Activated CD4-positive, CD25-positive, alpha-beta regulatory T cell treated with anti-CD3 and anti-CD28 coated beads, Interleukin-2, amount 50 U/mL, for 16 hours (primary cell): ENCODE data around the gene SNRNP25.

ENCODE experiments used
- DNase-seq: peaks from one replicate; pipeline ENCODE4 v3.0.0-alpha.2; 2020; ENCODE audit warnings: low read depth, low spot score

Gene SNRNP25

GRCh38 chr16:77273-77806, 23.7 kb downstream of the SNRNP25 start:
- DNase-seq, result no peak

GRCh38 chr16:77807-78443, 24.3 kb downstream of the SNRNP25 start, which contains the start of gene MPG:
TSS of gene MPG (plus strand) at chr16:78225. CDS start at chr16:78310, 85 bp downstream.
- peak; percentile 65 for DNase-seq

GRCh38 chr16:78444-79150, 25.0 kb downstream of the SNRNP25 start:
- no peak for DNase-seq

GRCh38 chr16:79151-80054, 25.8 kb downstream of the SNRNP25 start:
- no peak for DNase-seq

- DNase-seq, result no peak
These were observed 29.5 kb downstream of the SNRNP25 start for GRCh38 chr16:83060-83603.

GRCh38 chr16:83781-84615, 30.4 kb downstream of the SNRNP25 start:
- DNase-seq, result no peak

GRCh38 chr16:84718-85406, 31.2 kb downstream of the SNRNP25 start:
- DNase-seq, result no peak

- DNase-seq, result no peak
These were observed 31.8 kb downstream of the SNRNP25 start for GRCh38 chr16:85407-85782.

- no peak for DNase-seq
These were observed 32.2 kb downstream of the SNRNP25 start for GRCh38 chr16:85865-86264.

GRCh38 chr16:86483-86952, 32.9 kb downstream of the SNRNP25 start:
- DNase-seq, result no peak

GRCh38 chr16:88613-89012, 35.0 kb downstream of the SNRNP25 start:
- DNase-seq, result no peak

GRCh38 chr16:89391-90302, 36.0 kb downstream of the SNRNP25 start:
- DNase-seq, result no peak

- DNase-seq, result no peak
These were observed 37.9 kb downstream of the SNRNP25 start for GRCh38 chr16:91484-91883.

- DNase-seq, result no peak
These were observed 39.1 kb downstream of the SNRNP25 start for GRCh38 chr16:92431-93339.

GRCh38 chr16:94918-95265, 41.3 kb downstream of the SNRNP25 start:
- no peak for DNase-seq

- DNase-seq, result peak; percentile 78
These were observed 43.3 kb downstream of the SNRNP25 start for GRCh38 chr16:96935-97381.

- DNase-seq, result no peak
These were observed 44.2 kb downstream of the SNRNP25 start for GRCh38 chr16:97822-98221.

- no peak for DNase-seq
These were observed 47.4 kb downstream of the SNRNP25 start for GRCh38 chr16:100989-101388.
